Endothelial cell of umbilical vein (primary cell): Measurements from ENCODE around the gene RASGRF2.

Experiments
- CTCF ChIP-seq, 2 donors: IDR thresholded peaks; 1 replicate in 1 of 2; 2 replicates in 1 of 2; pipeline ENCODE4 v1.5.1; 2011; ENCODE audit warnings: low read length in 2 of 2, mild to moderate bottlenecking in 2 of 2, moderate library complexity in 2 of 2, control low read depth in 1 of 2, inconsistent platforms in 1 of 2, low read depth in 1 of 2; ENCODE audit not compliant: insufficient read depth in 1 of 2; ENCODE audit errors: extremely low read depth in 1 of 2
- POLR2AphosphoS5 ChIP-seq: IDR thresholded peaks from 2 replicates; pipeline ENCODE4 v1.6.1; 2012; ENCODE audit warnings: low read depth, mild to moderate bottlenecking, control low read depth, low read length, moderate library complexity; ENCODE audit not compliant: insufficient read depth

- TF ChIP-seq POLR2AphosphoS5 (no peak), CTCF (IDR thresholded peaks at IDR 0.05; ENCODE audit: extremely low read depth in 1 of 2, insufficient read depth in 1 of 2, low read depth in 1 of 2, low read length in 2 of 2) (no peak)
These were observed 29.7 kb downstream of the RASGRF2 start for GRCh38 chr5:80989883-80990282.
